ENCODE data around the gene ARF5. TPM values are rescaled to one million over a fixed set of nuclear protein-coding genes. Genes with fewer than 3 reads are reported as not detected.

Gene ARF5
- polyA plus RNA-seq, 1 donor (not counting 4 experiments of a cell fraction or from before 2014, with no cell fraction given) = 274 TPM

- FAIRE-seq = no peak
Measured at GRCh38 chr7:127550247-127550646, 38.0 kb upstream of the ARF5 start.

GRCh38 chr7:127551941-127552340, 36.3 kb upstream of the ARF5 start:
- H3K27me3 ChIP-seq (ENCODE audit: control insufficient read depth, extremely low read depth, insufficient read depth, low read length) = no peaks in the 10 kb centered on the region
- no peaks in the 10 kb centered on the region for H3K9me3 ChIP-seq (ENCODE audit: control insufficient read depth, low read depth, low read length)
- no peaks in the 10 kb centered on the region for H4K20me1 ChIP-seq (ENCODE audit: control insufficient read depth, extremely low read depth, insufficient read depth, low read length)
- no peaks in the 10 kb centered on the region for H3K4me1 ChIP-seq (ENCODE audit: control insufficient read depth, extremely low read depth, insufficient read depth, low read length)
- H3K79me2 ChIP-seq (ENCODE audit: control insufficient read depth, insufficient read depth, low read length) = no peaks in the 10 kb centered on the region
- no peak overlapping the region for H3K4me3 ChIP-seq (ENCODE audit: control insufficient read depth in 2 of 3, extremely low read depth in 1 of 3, insufficient read depth in 2 of 3, low read depth in 1 of 3, low read length in 3 of 3)
- no peak for TF ChIP-seq CTCF (optimal IDR thresholded peaks at IDR 0.05 in 1 of 3, IDR thresholded peaks at IDR 0.05 in 1 of 3, conservative IDR thresholded peaks at IDR 0.05 in 1 of 3; ENCODE audit: extremely low read depth in 1 of 3, insufficient read depth in 2 of 3, low read length in 3 of 3)
- no peak for TF ChIP-seq EZH2 (IDR thresholded peaks at IDR 0.05; ENCODE audit: low read length)
- H3K9me1 ChIP-seq (ENCODE audit: control insufficient read depth, extremely low read depth, insufficient read depth, low read length) = no peaks in the 10 kb centered on the region
- no peak overlapping the region for H3K4me2 ChIP-seq (ENCODE audit: control insufficient read depth, extremely low read depth, insufficient read depth, low read depth, low read length)
- DNase-seq (ENCODE audit: low read depth, low spot score) (no peak), FAIRE-seq (no peak)
- H3K36me3 ChIP-seq (ENCODE audit: control insufficient read depth in 2 of 2, extremely low read depth in 1 of 2, insufficient read depth in 2 of 2, low read length in 2 of 2) = no peaks in the 10 kb centered on the region
- H3K9ac ChIP-seq (ENCODE audit: control insufficient read depth, extremely low read depth, insufficient read depth, low read length) = no peak overlapping the region
- no peak overlapping the region for H3K27ac ChIP-seq (ENCODE audit: control insufficient read depth, insufficient read depth, low read length)
- dilution Hi-C loops (cut with MboI; ENCODE audit: extremely low pct_ligation_motif_present, low sequenced_read_pairs) = no loop called here
- no peak overlapping the region for H2AFZ ChIP-seq (ENCODE audit: control insufficient read depth, low read length)

More at GRCh38 chr7:127550247-127550646, 38.0 kb upstream of the ARF5 start:
- no peak overlapping the region for H3K9ac ChIP-seq (ENCODE audit: control insufficient read depth, extremely low read depth, insufficient read depth, low read length)
- no peaks in the 10 kb centered on the region for H4K20me1 ChIP-seq (ENCODE audit: control insufficient read depth, extremely low read depth, insufficient read depth, low read length)
- H3K4me3 ChIP-seq (ENCODE audit: control insufficient read depth in 2 of 3, extremely low read depth in 1 of 3, insufficient read depth in 2 of 3, low read depth in 1 of 3, low read length in 3 of 3) = no peak overlapping the region
- H2AFZ ChIP-seq (ENCODE audit: control insufficient read depth, low read length) = no peak overlapping the region
- TF ChIP-seq CTCF (optimal IDR thresholded peaks at IDR 0.05 in 1 of 3, IDR thresholded peaks at IDR 0.05 in 1 of 3, conservative IDR thresholded peaks at IDR 0.05 in 1 of 3; ENCODE audit: extremely low read depth in 1 of 3, insufficient read depth in 2 of 3, low read length in 3 of 3) = peak; percentile 2 to 37 (median 17)
- no peak for TF ChIP-seq EZH2 (IDR thresholded peaks at IDR 0.05; ENCODE audit: low read length)
- H3K27me3 ChIP-seq (ENCODE audit: control insufficient read depth, extremely low read depth, insufficient read depth, low read length) = no peaks in the 10 kb centered on the region
- no peaks in the 10 kb centered on the region for H3K9me3 ChIP-seq (ENCODE audit: control insufficient read depth, low read depth, low read length)
- H3K4me2 ChIP-seq (ENCODE audit: control insufficient read depth, extremely low read depth, insufficient read depth, low read depth, low read length) = no peak overlapping the region
- H3K4me1 ChIP-seq (ENCODE audit: control insufficient read depth, extremely low read depth, insufficient read depth, low read length) = no peaks in the 10 kb centered on the region
- no peaks in the 10 kb centered on the region for H3K36me3 ChIP-seq (ENCODE audit: control insufficient read depth in 2 of 2, extremely low read depth in 1 of 2, insufficient read depth in 2 of 2, low read length in 2 of 2)
- no peaks in the 10 kb centered on the region for H3K79me2 ChIP-seq (ENCODE audit: control insufficient read depth, insufficient read depth, low read length)
- DNase-seq (ENCODE audit: low read depth, low spot score) = no peak
- H3K9me1 ChIP-seq (ENCODE audit: control insufficient read depth, extremely low read depth, insufficient read depth, low read length) = no peaks in the 10 kb centered on the region
- dilution Hi-C loops (cut with MboI; ENCODE audit: extremely low pct_ligation_motif_present, low sequenced_read_pairs) = no loop called here
- H3K27ac ChIP-seq (ENCODE audit: control insufficient read depth, insufficient read depth, low read length) = no peak overlapping the region

Measured in keratinocyte (primary cell).